HepG2 (cell line): ENCODE measurements around the gene ZBTB7C. TPM values are rescaled to one million over a fixed set of nuclear protein-coding genes. Genes with fewer than 3 reads are reported as not detected.
A peak's percentile ranks its signal among the peaks of the same experiment; 100 is the strongest.

Source experiments
- DNMT3B ChIP-seq: conservative IDR thresholded peaks from 2 replicates; pipeline ENCODE4 v1.6.1; 2016; ENCODE audit warnings: missing biosample characterization, control low read depth
- GFI1 ChIP-seq: sonication (generic); formaldehyde crosslinking; IDR thresholded peaks from 2 replicates; pipeline ENCODE4 v1.5.0; 2020; ENCODE audit warnings: missing genetic modification reagents, mild to moderate bottlenecking, borderline replicate concordance
- HNRNPLL ChIP-seq: fragments of 200-400 bp; formaldehyde crosslinking; IDR thresholded peaks from 2 replicates; pipeline ENCODE4 v1.6.1; 2017; ENCODE audit warnings: mild to moderate bottlenecking, low read depth, low read length; ENCODE audit not compliant: poor library complexity, severe bottlenecking
- KLF16 ChIP-seq, 2 experiments: sonication (generic) in 1 of 2; formaldehyde crosslinking in 1 of 2; IDR thresholded peaks; 2 replicates each; pipeline versions ENCODE4 v1.6.1 to v1.8.0; 2016 to 2023; ENCODE audit warnings: missing genetic modification reagents in 2 of 2, missing compliant biosample characterization in 1 of 2
- MAFK ChIP-seq, 2 experiments: IDR thresholded peaks in 1 of 2; conservative IDR thresholded peaks in 1 of 2; 2 replicates each; pipeline ENCODE4 v1.6.1; 2011; ENCODE audit warnings: improper control_type of control experiment in 2 of 2, low read length in 2 of 2
- NAIF1 ChIP-seq: sonication (generic); formaldehyde crosslinking; IDR thresholded peaks from 2 replicates; pipeline ENCODE4 v1.5.0; 2020; ENCODE audit warnings: mild to moderate bottlenecking, missing genetic modification reagents, borderline replicate concordance
- NONO ChIP-seq, 2 experiments: fragments of 450-650 bp in 1 of 2; sonication (generic) in 1 of 2; formaldehyde crosslinking in 1 of 2; IDR thresholded peaks in 1 of 2; conservative IDR thresholded peaks in 1 of 2; 2 replicates each; pipeline versions ENCODE4 v1.6.1 to v1.8.0; 2017 to 2022; ENCODE audit warnings: mild to moderate bottlenecking in 1 of 2, missing genetic modification reagents in 1 of 2, moderate library complexity in 1 of 2
- PATZ1 ChIP-seq: sonication (generic); formaldehyde crosslinking; IDR thresholded peaks from 2 replicates; pipeline ENCODE4 v1.4.0; 2020; ENCODE audit warnings: missing genetic modification reagents
- PAXIP1 ChIP-seq: sonication (generic); formaldehyde crosslinking; conservative IDR thresholded peaks from 2 replicates; pipeline ENCODE4 v1.4.0; 2020; ENCODE audit warnings: mild to moderate bottlenecking, missing genetic modification reagents, moderate library complexity
- PRPF4 ChIP-seq: fragments of 200-400 bp; formaldehyde crosslinking; IDR thresholded peaks from 2 replicates; pipeline ENCODE4 v1.6.1; 2016; ENCODE audit warnings: low read length, low read depth; ENCODE audit not compliant: poor library complexity, severe bottlenecking
- SMARCE1 ChIP-seq: fragments of 450-650 bp; IDR thresholded peaks from 2 replicates; pipeline ENCODE4 v1.6.1; 2017; ENCODE audit warnings: borderline replicate concordance
- ZMAT5 ChIP-seq: sonication (generic); formaldehyde crosslinking; IDR thresholded peaks from 2 replicates; pipeline ENCODE4 v1.5.0; 2020; ENCODE audit warnings: mild to moderate bottlenecking, low read depth, missing genetic modification reagents, borderline replicate concordance
- ZNF207 ChIP-seq: fragments of 450-650 bp; IDR thresholded peaks from 2 replicates; pipeline ENCODE4 v1.6.1; 2016; ENCODE audit warnings: antibody characterized with exemption, borderline replicate concordance
- ZNF777 ChIP-seq: sonication (generic); formaldehyde crosslinking; IDR thresholded peaks from 2 replicates; pipeline ENCODE4 v1.4.0; 2020; ENCODE audit warnings: missing genetic modification reagents
- polyA plus RNA-seq, 8 experiments: library from polyadenylated mRNA; depleted of rRNA in 3 of 8; stranded (reverse) in 7 of 8; unstranded in 1 of 8; fragments of >200 nt; fragmentation: Illumina TruSeq in 4 of 8; extraction: Trizol in 4 of 8; gene quantifications; 2 replicates each; pipeline versions ENCODE4 v1.2.1 to v1.2.3, GENCODE V29; 2011 to 2016; ENCODE audit warnings: low read depth in 4 of 8, missing spikeins in 1 of 8, mixed read lengths in 1 of 8; ENCODE audit not compliant: insufficient read depth in 1 of 8
- total RNA-seq, 5 experiments: library from RNA; depleted of rRNA; stranded (reverse); fragments of >200 nt; fragmentation: Illumina TruSeq; extraction: Trizol; gene quantifications; 2 replicates each; pipeline ENCODE4 v1.2.3, GENCODE V29; 2016; ENCODE audit warnings: low read depth in 1 of 5

ZBTB7C gene
- total and polyA plus RNA-seq, 2 of the 13 experiments (the other 11 are each of a cell fraction or from before 2014, with no cell fraction given) = 0.01 to 0.04 TPM

GRCh38 chr18:48007955-48008701 lies 401.1 kb downstream of the ZBTB7C start (continued):
- TF ChIP-seq ZNF207 (no peak), PRPF4 (no peak), GFI1 (CRISPR knock-in tag) (no peak), HNRNPLL (peak; percentile 11), NONO (IDR thresholded peaks at IDR 0.05) (no peak), NONO (CRISPR knock-in tag; conservative IDR thresholded peaks at IDR 0.05) (no peak), DNMT3B (CRISPR knock-in tag) (no peak), KLF16 (CRISPR knock-in tag; IDR thresholded peaks at IDR 0.05) (no peak), NAIF1 (CRISPR knock-in tag) (no peak), ZNF777 (CRISPR knock-in tag) (0 out of 2 replicates have a peak, but pooled peaks have one; percentile 32), PATZ1 (peak; percentile 84), SMARCE1 (no peak), ZMAT5 (CRISPR knock-in tag) (no peak), MAFK (conservative IDR thresholded peaks at IDR 0.05 in 1 of 2, IDR thresholded peaks at IDR 0.05 in 1 of 2; ENCODE audit: low read length in 2 of 2) (0 out of 4 replicates have a peak, but pooled peaks of 1 of the 2 experiments have one; percentile 12), PAXIP1 (CRISPR knock-in tag) (no peak)
